ENCODE results near the gene SMARCD2.

Gene SMARCD2

DNA sequence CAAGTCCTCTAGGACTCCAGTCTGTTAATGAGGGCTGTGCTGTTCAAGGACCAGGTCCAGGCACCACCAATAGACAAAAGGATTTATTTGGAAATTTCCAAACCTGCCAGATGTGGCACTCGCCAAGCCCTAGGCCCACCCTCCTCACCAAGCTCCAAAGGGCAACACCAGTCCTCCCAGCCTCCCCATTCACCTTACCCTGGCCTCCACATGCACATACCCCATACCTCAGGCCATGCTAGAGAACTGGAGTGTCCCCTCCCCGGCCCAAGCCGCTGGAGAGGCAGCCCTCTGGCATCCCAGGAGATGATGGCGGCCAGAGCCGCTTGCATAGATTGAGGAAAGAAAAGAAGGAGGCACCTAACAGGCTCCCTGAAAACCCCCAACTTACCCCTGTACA is 10.5 kb downstream of the SMARCD2 start:
- no peak for DNase-seq (ENCODE audit: low read depth)

GRCh38 chr17:63831505-63831904 is 11.0 kb downstream of the SMARCD2 start:
- no peak for DNase-seq (ENCODE audit: low read depth)

- DNase-seq (ENCODE audit: low read depth): no peak
Observed at GRCh38 chr17:63830904-63831491, 11.5 kb downstream of the SMARCD2 start.

- DNase-seq (ENCODE audit: low read depth): no peak
Observed at GRCh38 chr17:63830278-63830677, 12.2 kb downstream of the SMARCD2 start.

- no peak for DNase-seq (ENCODE audit: low read depth)
Observed at GRCh38 chr17:63828936-63829335, 13.5 kb downstream of the SMARCD2 start.

GRCh38 chr17:63827801-63828221 is 14.7 kb downstream of the SMARCD2 start:
- DNase-seq (ENCODE audit: low read depth): no peak

- peak; percentile 73 for DNase-seq (ENCODE audit: low read depth)
Observed at GRCh38 chr17:63827002-63827800, 15.3 kb downstream of the SMARCD2 start, which contains the start of the genes FTSJ3 and PSMC5. FTSJ3 (minus strand) TSS chr17:63827663; CDS start chr17:63826902, 761 bp downstream. PSMC5 (plus strand) TSS chr17:63827431; CDS start chr17:63827491, 60 bp downstream.

GRCh38 chr17:63826468-63827001 is 15.9 kb downstream of the SMARCD2 start:
- no peak for DNase-seq (ENCODE audit: low read depth)

- no peak for DNase-seq (ENCODE audit: low read depth)
Observed at GRCh38 chr17:63824362-63824761, 18.1 kb downstream of the SMARCD2 start.

DNA sequence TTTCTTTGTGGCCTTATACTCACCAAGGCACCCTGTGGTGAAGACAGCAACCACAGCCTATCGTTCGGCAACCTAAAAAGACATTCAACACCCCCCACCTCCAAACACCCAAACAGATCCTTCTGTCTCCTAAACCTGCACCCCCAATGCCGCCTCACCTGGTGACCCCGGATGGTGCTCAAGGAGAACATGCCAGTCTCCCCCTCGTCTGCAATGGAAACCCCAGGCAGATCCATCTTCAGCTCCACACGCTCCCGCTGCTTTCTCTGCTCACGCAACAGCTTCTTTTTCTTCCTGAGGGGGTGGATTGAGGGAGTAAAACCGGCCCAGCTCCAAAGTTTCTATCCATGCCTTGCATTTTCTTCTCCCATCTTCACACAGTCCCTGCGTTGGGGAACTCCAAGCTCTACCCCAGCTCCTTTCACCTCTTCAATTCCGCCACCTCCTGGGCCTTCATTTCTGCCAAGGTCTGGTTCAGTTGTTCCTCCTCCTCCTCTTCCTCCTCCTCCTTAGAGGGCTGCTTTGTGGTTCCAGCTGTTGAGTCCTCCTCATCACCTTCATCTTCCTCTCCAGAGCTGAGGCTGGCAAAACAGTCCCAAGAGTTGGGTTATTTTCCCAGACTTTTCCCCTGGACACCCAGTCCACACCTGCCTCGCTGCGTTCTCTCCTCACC is 18.7 kb downstream of the SMARCD2 start:
- no peak for DNase-seq (ENCODE audit: low read depth)

GRCh38 chr17:63822537-63822936 is 19.9 kb downstream of the SMARCD2 start:
- no peak for DNase-seq (ENCODE audit: low read depth)

DNA sequence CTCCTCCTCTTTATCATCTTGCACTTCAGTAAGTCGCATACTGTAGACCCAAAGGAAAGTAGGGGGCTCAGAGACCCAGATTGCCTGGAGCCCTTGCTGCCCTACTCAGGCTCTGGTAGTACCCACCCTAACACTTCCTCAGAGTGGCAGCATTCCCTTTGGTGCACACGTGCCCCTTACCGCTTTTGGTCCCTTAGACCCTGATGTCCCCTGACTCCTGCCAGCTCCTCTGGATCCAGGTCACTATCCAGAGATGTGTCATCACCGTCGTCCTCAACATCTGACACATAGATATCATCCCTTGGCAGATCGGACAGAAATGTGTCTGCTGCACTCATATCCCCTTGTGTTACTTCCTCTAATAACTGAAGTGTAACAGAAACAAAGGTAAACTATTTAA is 20.7 kb downstream of the SMARCD2 start:
- DNase-seq (ENCODE audit: low read depth): no peak

GRCh38 chr17:63820963-63821561 is 21.4 kb downstream of the SMARCD2 start:
- DNase-seq (ENCODE audit: low read depth): no peak

- DNase-seq (ENCODE audit: low read depth): no peak
Observed at GRCh38 chr17:63819585-63820537, 22.6 kb downstream of the SMARCD2 start.

- DNase-seq (ENCODE audit: low read depth): no peak
Observed at GRCh38 chr17:63819131-63819530, 23.4 kb downstream of the SMARCD2 start.

- no peak for DNase-seq (ENCODE audit: low read depth)
Observed at GRCh38 chr17:63817736-63818385, 24.6 kb downstream of the SMARCD2 start.

DNA sequence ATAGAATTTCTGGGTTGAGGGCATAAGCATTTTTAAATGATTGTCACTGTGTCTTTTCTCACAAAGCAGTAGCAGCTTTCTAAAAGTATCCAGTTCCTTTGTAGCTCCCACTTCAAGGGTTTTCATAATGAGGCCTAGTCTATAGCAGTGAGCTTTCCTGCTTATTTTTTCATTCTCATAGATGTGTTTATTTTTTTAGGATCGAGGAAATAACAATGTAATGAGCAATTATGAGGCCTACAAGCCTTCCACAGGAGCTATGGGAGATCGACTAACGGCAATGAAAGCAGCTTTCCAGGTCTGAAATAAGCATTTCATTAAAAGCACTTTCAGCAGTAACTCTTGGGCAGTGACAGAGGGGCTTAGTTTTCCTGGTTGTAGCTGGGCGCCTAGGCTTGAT is 25.8 kb downstream of the SMARCD2 start:
- no peak for DNase-seq (ENCODE audit: low read depth)

GRCh38 chr17:63816123-63816522 is 26.4 kb downstream of the SMARCD2 start:
- DNase-seq (ENCODE audit: low read depth): no peak

GRCh38 chr17:63809970-63810369 is 32.5 kb downstream of the SMARCD2 start:
- DNase-seq (ENCODE audit: low read depth): no peak

DNA sequence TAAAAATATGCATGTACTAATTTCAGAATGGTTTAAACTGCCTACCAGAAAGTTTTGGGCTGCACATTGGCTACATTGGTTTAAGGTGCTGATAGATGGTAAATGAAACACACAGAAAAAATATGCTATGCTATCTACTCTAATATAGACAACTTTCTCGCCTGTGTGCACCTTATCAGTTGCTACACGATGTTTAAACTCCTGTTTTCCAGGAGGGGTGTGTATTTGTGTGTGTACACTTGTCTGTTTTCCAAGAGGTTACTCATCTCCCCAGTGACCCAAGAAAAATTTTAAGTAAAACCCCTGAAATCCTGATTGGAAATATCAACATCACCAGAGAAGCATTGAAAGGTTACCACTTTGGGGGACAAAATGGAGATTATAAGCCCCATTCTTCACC is 36.9 kb downstream of the SMARCD2 start:
- DNase-seq (ENCODE audit: low read depth): no peak

DNA sequence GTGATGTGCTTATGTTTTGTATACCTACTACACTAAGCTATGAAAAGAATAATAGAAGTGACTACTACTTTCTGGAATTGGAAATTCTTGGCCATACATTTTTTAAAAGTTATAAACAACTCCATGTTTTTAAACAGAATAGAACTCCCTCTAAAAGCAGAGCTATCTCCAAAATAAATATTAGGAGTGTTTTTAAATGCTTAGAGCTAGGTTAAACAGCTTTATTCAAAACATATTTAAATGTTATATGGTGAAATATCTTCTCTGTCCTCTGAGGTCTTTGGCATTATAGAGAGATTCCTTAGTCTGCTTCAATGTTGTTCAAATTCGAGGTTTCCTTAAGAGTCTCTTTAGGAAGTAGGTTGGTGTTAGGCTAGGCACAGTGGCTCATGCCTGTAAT is 38.2 kb downstream of the SMARCD2 start:
- no peak for DNase-seq (ENCODE audit: low read depth)
